RPMI7951 (cell line): ENCODE results near the gene OR51V1. TPM values are rescaled to one million over a fixed set of nuclear protein-coding genes. Genes with fewer than 3 reads are reported as not detected.

Experiments used
- DNase-seq: peaks from one replicate; pipeline ENCODE4 v3.0.0-alpha.2; 2012; ENCODE audit warnings: low read depth
- total RNA-seq: library from RNA; depleted of rRNA; stranded (reverse); fragments of >200 nt; shearing (Covaris generic); gene quantifications from 2 replicates; pipeline ENCODE4 v1.2.3, GENCODE V29; 2014

The OR51V1 gene
- total RNA-seq, 1 experiment from 2014 or later = not detected

- DNase-seq = no peak
Measured at GRCh38 chr11:5231111-5231510, 30.6 kb upstream of the OR51V1 start.

DNA sequence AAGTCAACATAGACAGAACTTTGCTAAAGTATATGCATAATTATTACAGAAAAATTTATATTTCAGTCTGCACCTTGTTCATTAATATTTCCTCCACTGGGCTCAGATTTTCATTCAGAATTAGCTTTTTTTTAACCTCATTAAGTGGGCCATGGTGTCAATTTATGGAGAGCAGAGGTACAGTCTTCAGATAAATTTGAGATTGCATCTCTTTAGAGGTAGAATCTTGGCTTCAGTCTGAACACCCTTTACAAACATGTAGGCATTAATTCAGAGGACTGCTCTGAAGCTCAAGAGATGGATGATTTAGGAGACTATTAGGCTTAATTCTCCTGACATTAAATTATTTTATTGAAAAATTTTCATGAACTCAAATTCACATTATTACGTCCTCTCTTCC lies 29.8 kb upstream of the OR51V1 start:
- DNase-seq = no peak

DNA sequence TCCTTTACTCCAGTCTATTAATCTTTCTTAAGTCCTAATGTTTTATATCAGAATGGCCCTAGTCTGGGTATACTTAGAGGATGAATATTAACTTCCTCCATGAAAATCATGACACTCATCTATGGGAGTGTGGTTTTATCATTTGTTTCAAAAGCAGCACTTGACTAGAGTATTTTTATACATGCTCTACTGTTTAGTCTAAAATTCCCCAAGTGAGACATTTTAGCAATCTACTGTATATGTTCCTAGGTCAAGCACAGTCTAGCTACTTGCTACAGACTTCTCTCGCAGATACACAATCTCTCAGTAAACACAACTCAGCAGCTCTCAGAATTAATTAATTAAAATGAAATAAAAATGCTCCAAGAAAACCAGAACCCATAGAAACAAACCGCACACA lies 29.3 kb upstream of the OR51V1 start:
- no peak for DNase-seq

GRCh38 chr11:5229356-5229755 lies 28.9 kb upstream of the OR51V1 start:
- DNase-seq = no peak

GRCh38 chr11:5228124-5228523 lies 27.6 kb upstream of the OR51V1 start:
- no peak for DNase-seq

GRCh38 chr11:5227681-5228080 lies 27.2 kb upstream of the OR51V1 start:
- no peak for DNase-seq

DNA sequence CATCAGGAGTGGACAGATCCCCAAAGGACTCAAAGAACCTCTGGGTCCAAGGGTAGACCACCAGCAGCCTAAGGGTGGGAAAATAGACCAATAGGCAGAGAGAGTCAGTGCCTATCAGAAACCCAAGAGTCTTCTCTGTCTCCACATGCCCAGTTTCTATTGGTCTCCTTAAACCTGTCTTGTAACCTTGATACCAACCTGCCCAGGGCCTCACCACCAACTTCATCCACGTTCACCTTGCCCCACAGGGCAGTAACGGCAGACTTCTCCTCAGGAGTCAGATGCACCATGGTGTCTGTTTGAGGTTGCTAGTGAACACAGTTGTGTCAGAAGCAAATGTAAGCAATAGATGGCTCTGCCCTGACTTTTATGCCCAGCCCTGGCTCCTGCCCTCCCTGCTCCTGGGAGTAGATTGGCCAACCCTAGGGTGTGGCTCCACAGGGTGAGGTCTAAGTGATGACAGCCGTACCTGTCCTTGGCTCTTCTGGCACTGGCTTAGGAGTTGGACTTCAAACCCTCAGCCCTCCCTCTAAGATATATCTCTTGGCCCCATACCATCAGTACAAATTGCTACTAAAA lies 26.3 kb upstream of the OR51V1 start, which contains the start of gene HBB:
Gene HBB (minus strand): TSS at position 340 of the 579 bp plus-strand sequence. CDS start 50 bp downstream, at position 290.
- DNase-seq = no peak

DNA sequence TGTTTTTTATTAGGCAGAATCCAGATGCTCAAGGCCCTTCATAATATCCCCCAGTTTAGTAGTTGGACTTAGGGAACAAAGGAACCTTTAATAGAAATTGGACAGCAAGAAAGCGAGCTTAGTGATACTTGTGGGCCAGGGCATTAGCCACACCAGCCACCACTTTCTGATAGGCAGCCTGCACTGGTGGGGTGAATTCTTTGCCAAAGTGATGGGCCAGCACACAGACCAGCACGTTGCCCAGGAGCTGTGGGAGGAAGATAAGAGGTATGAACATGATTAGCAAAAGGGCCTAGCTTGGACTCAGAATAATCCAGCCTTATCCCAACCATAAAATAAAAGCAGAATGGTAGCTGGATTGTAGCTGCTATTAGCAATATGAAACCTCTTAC lies 25.0 kb upstream of the OR51V1 start:
- no peak for DNase-seq

GRCh38 chr11:5224538-5225479 lies 24.3 kb upstream of the OR51V1 start:
- DNase-seq = no peak

- no peak for DNase-seq
Measured at GRCh38 chr11:5223686-5224085, 23.2 kb upstream of the OR51V1 start.

- no peak for DNase-seq
Measured at GRCh38 chr11:5223146-5223545, 22.7 kb upstream of the OR51V1 start.

DNA sequence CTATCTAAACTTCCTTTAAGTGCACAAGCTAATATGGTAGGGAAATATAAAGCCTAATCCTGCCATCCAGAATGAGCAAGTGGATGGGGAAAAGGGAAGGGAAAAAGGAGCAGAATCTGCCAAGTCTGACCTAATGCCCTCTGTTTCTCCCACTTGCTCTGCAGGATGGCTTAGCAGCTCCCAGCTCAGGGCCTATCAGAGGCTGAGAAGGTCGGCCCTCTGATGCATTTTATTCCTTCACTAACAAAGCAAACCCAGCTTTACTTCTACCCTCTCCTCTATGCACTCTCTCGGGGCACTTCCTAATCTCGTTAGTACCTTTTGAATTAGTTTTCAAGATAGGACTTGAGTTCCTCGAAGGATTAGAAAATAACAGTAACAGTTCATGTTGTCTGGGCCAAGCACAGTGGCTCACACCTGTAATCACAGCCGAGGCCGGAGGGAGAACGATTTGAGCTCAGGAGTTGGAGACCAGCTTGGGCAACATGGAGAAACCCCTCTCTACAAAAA lies 9.9 kb upstream of the OR51V1 start:
- no peak for DNase-seq

GRCh38 chr11:5204787-5205186 lies 4.3 kb upstream of the OR51V1 start:
- peak; percentile 67 for DNase-seq

- DNase-seq = no peak
Measured at GRCh38 chr11:5203366-5203765, 2.9 kb upstream of the OR51V1 start.

GRCh38 chr11:5198285-5198684 lies 2.2 kb downstream of the OR51V1 start:
- DNase-seq = no peak

GRCh38 chr11:5197536-5197935 lies 2.9 kb downstream of the OR51V1 start:
- no peak for DNase-seq

DNA sequence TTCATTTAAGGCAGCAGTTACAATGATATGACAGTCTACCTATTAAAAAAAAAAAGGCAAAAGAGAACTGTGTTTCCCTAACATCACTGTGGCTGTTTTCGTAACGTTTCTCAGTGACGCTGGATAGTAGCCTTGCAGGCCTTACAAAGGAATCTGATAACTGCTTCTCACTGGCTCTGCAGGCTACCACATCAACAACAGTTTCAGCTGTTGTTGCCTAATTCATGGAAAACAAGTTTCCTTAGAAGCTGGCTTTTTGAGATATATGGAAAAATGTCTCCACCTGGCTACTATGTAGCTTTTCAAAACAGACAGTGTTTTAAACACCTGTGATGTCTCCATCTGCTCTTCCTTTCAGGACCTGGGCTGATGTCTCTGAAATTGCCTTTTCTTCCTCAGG lies 3.8 kb downstream of the OR51V1 start:
- DNase-seq = no peak

DNA sequence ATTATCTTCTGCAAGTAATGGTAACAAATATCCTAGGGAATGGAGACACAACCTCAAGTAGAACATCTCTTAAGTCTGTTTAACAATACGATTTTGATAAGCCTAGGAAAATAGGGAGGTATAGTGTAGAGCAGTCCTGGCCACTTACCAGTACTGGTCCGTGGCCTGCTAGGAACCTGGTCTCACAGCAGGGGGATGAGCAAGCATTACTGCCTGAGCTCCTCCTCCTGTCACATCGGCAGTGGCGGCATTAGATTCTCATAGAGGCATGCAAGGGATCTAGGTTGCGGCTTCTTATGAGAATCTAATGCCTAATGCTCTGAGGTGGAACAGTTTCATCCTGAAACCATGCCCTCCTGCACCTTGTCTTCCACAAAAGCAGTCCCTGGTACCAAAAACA lies 4.4 kb downstream of the OR51V1 start:
- DNase-seq = no peak

DNA sequence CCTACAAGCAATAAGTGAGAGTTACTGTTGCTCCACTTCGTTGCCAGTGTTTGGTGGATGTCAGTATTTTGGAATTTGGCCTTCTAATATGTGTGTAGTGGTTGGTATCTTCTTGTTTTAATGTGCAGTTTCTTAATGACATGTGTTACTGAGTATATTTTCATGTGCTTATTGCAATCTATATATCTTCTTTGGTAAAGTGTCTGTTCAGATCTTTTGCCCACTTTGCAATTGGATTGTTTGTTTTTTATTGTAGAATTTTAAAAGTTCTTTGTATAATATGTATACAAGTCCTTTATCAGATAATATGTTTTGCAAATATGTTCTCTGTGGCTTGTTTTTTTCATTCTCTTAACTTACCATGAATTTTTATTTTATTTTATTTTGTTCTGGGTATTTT lies 7.7 kb downstream of the OR51V1 start:
- no peak for DNase-seq

DNA sequence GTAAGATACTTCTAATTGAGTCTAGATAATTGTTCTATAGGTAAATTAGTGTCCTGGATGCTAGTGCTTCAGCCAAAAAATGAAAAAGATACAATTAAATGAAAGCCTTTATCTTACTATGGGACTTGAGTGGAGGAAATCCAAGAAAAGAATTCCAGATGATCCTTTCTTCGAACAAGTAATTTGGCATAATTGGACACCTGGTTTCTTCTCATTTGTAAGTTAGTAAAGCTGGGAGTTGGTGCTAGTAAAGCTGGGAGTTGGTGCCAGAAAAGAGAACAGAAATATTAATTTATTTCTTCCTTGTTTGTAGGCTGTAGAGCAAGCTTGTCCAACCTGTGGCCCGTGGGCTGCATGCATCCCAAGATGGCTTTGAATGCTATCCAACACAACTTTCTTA lies 12.3 kb downstream of the OR51V1 start:
- DNase-seq = no peak

- DNase-seq = no peak
Measured at GRCh38 chr11:5178046-5178837, 22.2 kb downstream of the OR51V1 start.

- DNase-seq = no peak
Measured at GRCh38 chr11:5174934-5175333, 25.5 kb downstream of the OR51V1 start.
